Peyer's patch (tissue), 4 donors: ENCODE results near the gene TRIP4. TPM values are rescaled to one million over a fixed set of nuclear protein-coding genes. Genes with fewer than 3 reads are reported as not detected.

Experiments used
- DNase-seq, 3 donors: peaks; one replicate each; pipeline ENCODE4 v3.0.0-alpha.2; 2017 to 2019
- H3K27ac ChIP-seq, 4 donors: fragments of 200-600 bp; sonication (generic); one replicate each; pipeline ENCODE4 v1.5.1; 2016 to 2019
- H3K27me3 ChIP-seq, 2 donors: fragments of 200-600 bp; sonication (generic); one replicate each; pipeline ENCODE4 v1.5.1; 2019
- H3K36me3 ChIP-seq, 3 donors: fragments of 200-600 bp; sonication (generic); one replicate each; pipeline ENCODE4 v1.5.1; 2016 to 2019
- H3K4me1 ChIP-seq, 4 donors: fragments of 200-600 bp; sonication (generic); one replicate each; pipeline ENCODE4 v1.5.1; 2016 to 2019
- H3K4me3 ChIP-seq, 4 donors: fragments of 200-600 bp; sonication (generic); 1 replicate in 3 of 4; 2 replicates in 1 of 4; pipeline ENCODE4 v1.5.1; 2016 to 2019; ENCODE audit warnings: mild to moderate bottlenecking in 1 of 4
- H3K9me3 ChIP-seq, 4 donors: fragments of 200-600 bp; sonication (generic); one replicate each; pipeline ENCODE4 v1.5.1; 2016 to 2019; ENCODE audit warnings: mild to moderate bottlenecking in 1 of 4
- CTCF ChIP-seq, 6 experiments: fragments of 450-650 bp in 4 of 6; fragments of 200-600 bp in 2 of 6; sonication (generic) in 1 of 6; IDR thresholded peaks; one replicate each; pipeline ENCODE4 v1.5.1; 2017 to 2019; ENCODE audit warnings: antibody characterized with exemption in 6 of 6, mild to moderate bottlenecking in 3 of 6, moderate library complexity in 1 of 6
- POLR2A ChIP-seq, 2 donors: fragments of 450-650 bp; IDR thresholded peaks; one replicate each; pipeline ENCODE4 v1.5.1; 2017; ENCODE audit warnings: antibody characterized with exemption in 2 of 2, mild to moderate bottlenecking in 2 of 2, moderate library complexity in 2 of 2
- total RNA-seq, 4 donors: library from RNA; depleted of rRNA; stranded (reverse); fragments of >200 nt; gene quantifications; one replicate each; pipeline ENCODE4 v1.1.0, GENCODE V29; 2016

The TRIP4 gene
- total RNA-seq, 4 donors from 2014 or later: 18.9 to 61.9 (median 19.9) TPM

GRCh38 chr15:64500695-64501395 lies 113.2 kb downstream of the TRIP4 start:
- no peak for DNase-seq
- Histone ChIP-seq H3K27me3 (no peaks in the 10 kb centered on the region), H3K4me1 (peaks cover 0 to 46% (median 10%) of the 10 kb centered on the region in 4 donors), H3K4me3 (no peak overlapping the region), H3K36me3 (peaks cover 0 to 15% (median 0%) of the 10 kb centered on the region in 3 donors), H3K27ac (peak overlapping the region in 1 of 4 donors; percentile 12), H3K9me3 (no peaks in the 10 kb centered on the region)
- no peak for TF ChIP-seq CTCF (IDR thresholded peaks at IDR 0.05)
- no peak for TF ChIP-seq POLR2A (IDR thresholded peaks at IDR 0.05)

- H3K27ac ChIP-seq: peak overlapping the region in 1 of 4 donors; percentile 69
- no peak for DNase-seq
- no peaks in the 10 kb centered on the region for H3K27me3 ChIP-seq
- peaks cover 0 to 15% (median 0%) of the 10 kb centered on the region in 3 donors for H3K36me3 ChIP-seq
- H3K4me1 ChIP-seq: peaks cover 0 to 47% (median 10%) of the 10 kb centered on the region in 4 donors
- H3K4me3 ChIP-seq: no peak overlapping the region
- no peaks in the 10 kb centered on the region for H3K9me3 ChIP-seq
- TF ChIP-seq CTCF (IDR thresholded peaks at IDR 0.05): no peak
- TF ChIP-seq POLR2A (IDR thresholded peaks at IDR 0.05): no peak
Measured at GRCh38 chr15:64501396-64501715, 113.7 kb downstream of the TRIP4 start.

- H3K27me3 ChIP-seq: no peaks in the 10 kb centered on the region
- H3K27ac ChIP-seq: peak overlapping the region; percentile 13 to 69 (median 64)
- no peaks in the 10 kb centered on the region for H3K9me3 ChIP-seq
- H3K4me3 ChIP-seq: no peak overlapping the region
- no peak for DNase-seq
- peaks cover 0 to 15% (median 0%) of the 10 kb centered on the region in 3 donors for H3K36me3 ChIP-seq
- peaks cover 3 to 55% (median 14%) of the 10 kb centered on the region in 4 donors for H3K4me1 ChIP-seq
- TF ChIP-seq CTCF (IDR thresholded peaks at IDR 0.05) (no peak), POLR2A (IDR thresholded peaks at IDR 0.05) (no peak)
Measured at GRCh38 chr15:64502151-64502550, 114.5 kb downstream of the TRIP4 start.

- peaks cover 7 to 59% (median 18%) of the 10 kb centered on the region in 4 donors for H3K4me1 ChIP-seq
Measured at GRCh38 chr15:64502551-64502950, 114.9 kb downstream of the TRIP4 start.

GRCh38 chr15:64503197-64503596 lies 115.6 kb downstream of the TRIP4 start:
- Histone ChIP-seq H3K9me3 (no peaks in the 10 kb centered on the region), H3K4me3 (peak overlapping the region in 2 of 4 donors; percentile 8 to 10), H3K27ac (peak overlapping the region; percentile 13 to 69 (median 64)), H3K36me3 (peaks cover 0 to 15% (median 0%) of the 10 kb centered on the region in 3 donors), H3K4me1 (peaks cover 7 to 65% (median 20%) of the 10 kb centered on the region in 4 donors), H3K27me3 (no peaks in the 10 kb centered on the region)
- DNase-seq: no peak
- TF ChIP-seq POLR2A (IDR thresholded peaks at IDR 0.05) (no peak), CTCF (IDR thresholded peaks at IDR 0.05) (no peak)

More at GRCh38 chr15:64502551-64502950, 114.9 kb downstream of the TRIP4 start:
- DNase-seq: no peak
- peaks cover 0 to 15% (median 0%) of the 10 kb centered on the region in 3 donors for H3K36me3 ChIP-seq
- TF ChIP-seq CTCF (IDR thresholded peaks at IDR 0.05): no peak
- TF ChIP-seq POLR2A (IDR thresholded peaks at IDR 0.05): no peak
- H3K27me3 ChIP-seq: no peaks in the 10 kb centered on the region
- H3K4me3 ChIP-seq: no peak overlapping the region
- no peaks in the 10 kb centered on the region for H3K9me3 ChIP-seq
- H3K27ac ChIP-seq: peak overlapping the region; percentile 13 to 69 (median 64)
